Loucy (cell line): ENCODE data around the gene LARP4B.

Source experiments
- CTCF ChIP-seq: fragments of 200-600 bp; sonication (generic); conservative IDR thresholded peaks from 2 replicates; pipeline ENCODE4 v1.5.1; 2014; ENCODE audit warnings: mild to moderate bottlenecking, antibody characterized with exemption, low read length
- EZH2phosphoT487 ChIP-seq: fragments of 200-600 bp; IDR thresholded peaks from 2 replicates; pipeline ENCODE4 v1.6.1; 2018; ENCODE audit warnings: antibody characterized with exemption, mild to moderate bottlenecking, moderate library complexity, borderline replicate concordance

DNA sequence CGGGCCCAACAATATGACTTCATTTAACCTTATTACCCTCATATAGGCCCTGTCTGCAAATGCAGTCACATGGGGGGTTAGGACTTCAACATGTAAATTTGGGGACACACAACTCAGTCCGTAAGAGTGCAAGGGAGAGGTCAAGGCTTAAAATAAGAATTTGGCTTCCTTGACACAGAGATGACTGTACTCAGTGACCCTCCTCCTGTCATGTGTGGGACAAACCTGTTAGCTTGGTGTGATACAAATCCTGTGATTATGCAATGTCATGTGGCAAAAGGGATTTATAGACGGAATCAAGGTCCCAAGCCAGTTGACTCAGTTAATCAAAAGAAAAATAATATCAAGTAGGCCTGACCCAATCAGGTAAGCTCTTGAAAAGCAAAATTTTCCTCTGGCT lies 30.8 kb upstream of the LARP4B start:
- TF ChIP-seq CTCF (no peak), EZH2phosphoT487 (no peak)
